Breast epithelium (tissue), 3 donors: ENCODE data around the gene ATP13A2.

Experiments used
- POLR2A ChIP-seq: fragments of 450-650 bp; IDR thresholded peaks from one replicate; pipeline ENCODE4 v1.6.1; 2016; ENCODE audit warnings: antibody characterized with exemption, mild to moderate bottlenecking, moderate library complexity
- TF ChIP-seq, protein P1 (sequence below), 3 donors: fragments of 450-650 bp; IDR thresholded peaks; one replicate each; pipeline ENCODE4 v1.5.1; 2016 to 2017; ENCODE audit warnings: antibody characterized with exemption in 3 of 3, mild to moderate bottlenecking in 3 of 3, moderate library complexity in 3 of 3

DNA sequence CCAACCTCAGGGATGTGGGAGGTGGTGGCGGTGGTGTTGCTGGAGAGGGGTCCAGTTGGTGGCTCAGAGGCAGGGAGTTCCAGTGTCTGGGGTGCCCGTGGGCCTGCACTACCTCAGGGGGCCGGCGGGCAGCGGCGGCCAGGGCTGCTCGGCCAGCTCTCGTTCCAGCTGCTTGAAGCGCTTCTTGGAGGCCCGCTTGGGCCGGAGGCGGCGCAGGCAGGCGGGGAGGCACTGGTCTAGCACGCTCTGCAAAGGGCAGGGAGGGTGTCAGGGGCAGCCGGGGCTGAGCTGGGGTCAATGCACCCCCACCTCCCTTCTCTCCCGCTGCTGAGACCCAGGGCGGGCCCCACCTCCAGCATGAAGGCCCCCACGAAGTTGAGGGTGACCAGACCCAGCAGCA, 25.6 kb downstream of the ATP13A2 start:
- TF ChIP-seq, protein P1, sequence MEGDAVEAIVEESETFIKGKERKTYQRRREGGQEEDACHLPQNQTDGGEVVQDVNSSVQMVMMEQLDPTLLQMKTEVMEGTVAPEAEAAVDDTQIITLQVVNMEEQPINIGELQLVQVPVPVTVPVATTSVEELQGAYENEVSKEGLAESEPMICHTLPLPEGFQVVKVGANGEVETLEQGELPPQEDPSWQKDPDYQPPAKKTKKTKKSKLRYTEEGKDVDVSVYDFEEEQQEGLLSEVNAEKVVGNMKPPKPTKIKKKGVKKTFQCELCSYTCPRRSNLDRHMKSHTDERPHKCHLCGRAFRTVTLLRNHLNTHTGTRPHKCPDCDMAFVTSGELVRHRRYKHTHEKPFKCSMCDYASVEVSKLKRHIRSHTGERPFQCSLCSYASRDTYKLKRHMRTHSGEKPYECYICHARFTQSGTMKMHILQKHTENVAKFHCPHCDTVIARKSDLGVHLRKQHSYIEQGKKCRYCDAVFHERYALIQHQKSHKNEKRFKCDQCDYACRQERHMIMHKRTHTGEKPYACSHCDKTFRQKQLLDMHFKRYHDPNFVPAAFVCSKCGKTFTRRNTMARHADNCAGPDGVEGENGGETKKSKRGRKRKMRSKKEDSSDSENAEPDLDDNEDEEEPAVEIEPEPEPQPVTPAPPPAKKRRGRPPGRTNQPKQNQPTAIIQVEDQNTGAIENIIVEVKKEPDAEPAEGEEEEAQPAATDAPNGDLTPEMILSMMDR (IDR thresholded peaks at IDR 0.05), result no peak
- no peak for TF ChIP-seq POLR2A
